GM21390 (cell line): ENCODE results near the gene SLIT3.

Experiments
- ATAC-seq: cut with Tn5 transposase; IDR thresholded peaks from one replicate; pipeline ENCODE4 v1.9.1; 2021; ENCODE audit not compliant: unreplicated experiment

Gene SLIT3

GRCh38 chr5:168943091-168943884 is 357.7 kb downstream of the SLIT3 start:
- no peak for ATAC-seq

DNA sequence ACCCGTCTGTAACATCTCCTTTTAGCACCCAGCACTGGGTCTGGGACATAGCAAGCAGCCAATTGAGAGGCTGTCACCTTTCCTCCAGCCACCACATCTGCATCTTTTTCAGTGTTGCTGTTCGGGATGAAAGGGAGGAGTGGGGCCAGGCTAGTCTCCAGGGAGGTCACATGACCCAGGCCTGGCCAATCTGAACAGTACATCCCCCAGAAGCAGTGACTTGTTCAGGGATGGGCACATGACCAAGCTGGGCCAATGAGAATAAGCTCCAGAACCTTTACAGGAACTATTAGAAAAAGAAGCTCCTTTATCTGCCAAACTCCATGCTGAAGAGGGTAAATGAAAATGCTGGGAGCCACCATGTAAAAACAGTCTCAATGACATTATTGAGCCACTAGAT is 359.0 kb downstream of the SLIT3 start:
- ATAC-seq = no peak

DNA sequence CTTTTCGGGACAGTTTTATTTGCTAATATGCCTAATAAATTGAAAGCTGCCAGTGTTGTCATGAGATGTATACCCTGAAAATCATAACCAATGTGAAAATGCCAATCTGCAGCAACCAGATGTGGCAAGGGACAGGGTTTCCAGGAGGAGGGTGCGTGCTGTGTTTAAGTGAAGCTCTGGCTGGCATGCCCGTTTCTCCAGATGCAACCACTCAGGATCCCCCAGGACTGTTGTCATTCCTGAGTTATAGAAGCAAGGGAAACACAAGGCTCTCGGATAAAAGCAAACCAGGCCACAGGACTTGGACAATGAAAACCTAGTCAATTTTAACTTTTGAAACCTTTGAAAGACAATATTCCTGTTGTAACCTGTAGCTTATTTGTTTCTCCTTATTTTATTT is 360.2 kb downstream of the SLIT3 start:
- no peak for ATAC-seq

DNA sequence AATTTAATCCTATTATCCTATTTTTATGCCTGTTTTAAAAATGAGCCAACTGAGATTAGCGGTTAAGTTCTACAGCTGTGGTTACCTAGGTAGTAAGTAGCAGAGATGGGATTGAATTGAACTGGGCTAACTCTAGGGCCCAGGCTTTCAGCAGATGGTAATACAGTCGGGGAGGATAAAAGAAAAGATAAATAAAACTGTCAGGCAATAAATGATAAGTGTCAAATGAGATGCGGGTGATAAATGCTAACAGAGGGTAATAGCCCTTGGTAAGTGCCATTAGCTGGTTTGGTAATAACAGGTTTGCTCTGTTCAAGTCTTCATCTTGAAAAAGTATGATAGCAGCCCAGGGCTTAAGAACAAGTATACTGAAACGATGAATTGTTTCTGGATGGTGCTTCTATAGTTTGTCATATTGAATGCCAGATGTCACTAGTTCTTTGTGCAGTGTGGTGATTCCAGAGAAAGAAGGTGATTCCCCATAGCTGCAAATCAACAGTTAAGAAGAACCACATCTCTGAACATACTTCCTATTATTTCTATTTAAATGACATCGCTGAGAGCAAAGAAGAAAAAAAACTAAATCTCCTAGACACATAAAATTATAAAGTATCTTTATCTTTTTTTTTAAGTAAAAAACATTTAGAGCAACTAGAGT is 360.9 kb downstream of the SLIT3 start:
- ATAC-seq = no peak

DNA sequence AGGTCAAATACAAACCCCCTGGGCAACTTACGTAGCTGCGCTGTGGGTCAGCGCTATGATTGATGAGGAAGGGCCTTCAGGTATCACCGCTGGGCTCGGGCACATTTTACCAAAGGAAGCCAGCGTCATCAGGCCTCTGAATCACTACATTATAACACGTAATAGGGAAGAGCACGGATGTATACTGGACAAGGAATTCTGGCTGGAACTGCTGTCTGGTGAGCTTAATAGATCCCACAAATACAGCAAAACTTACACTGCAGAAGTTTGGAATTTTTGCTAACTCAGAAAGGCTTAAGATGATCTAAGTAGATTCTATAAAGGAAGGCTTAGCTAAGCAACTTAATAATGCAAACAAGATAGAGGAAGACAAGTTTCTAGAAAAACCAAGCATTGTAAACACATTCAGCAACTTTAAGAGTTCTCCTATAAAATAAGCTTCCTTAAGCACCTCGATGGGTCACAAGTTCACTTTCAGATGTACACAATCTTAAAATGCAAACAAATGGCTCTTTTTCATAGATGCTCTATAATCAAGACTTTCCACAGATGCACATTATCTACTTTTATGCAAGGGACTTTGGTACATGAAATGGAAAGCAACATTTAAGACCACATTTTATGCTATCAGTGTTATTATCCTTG is 361.7 kb downstream of the SLIT3 start:
- no peak for ATAC-seq

DNA sequence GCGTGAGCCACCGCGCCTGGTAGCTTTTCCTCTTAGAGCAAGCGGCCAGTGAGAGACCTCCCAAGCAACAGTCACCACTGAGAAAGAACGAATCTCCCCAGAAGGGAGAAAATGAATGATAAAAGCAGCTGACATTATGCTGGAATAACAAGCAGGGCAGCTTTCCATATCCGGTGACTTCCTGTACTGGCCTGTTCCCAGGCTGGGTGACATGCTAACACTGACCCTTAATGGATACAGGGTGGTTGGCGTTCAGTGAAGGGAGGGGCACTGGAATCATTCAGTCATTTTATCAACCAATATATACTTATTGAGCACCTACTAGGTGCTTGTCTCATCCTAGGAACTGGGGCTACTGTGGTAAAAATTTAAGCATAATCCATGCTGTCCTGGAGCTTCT is 364.4 kb downstream of the SLIT3 start:
- ATAC-seq = no peak

DNA sequence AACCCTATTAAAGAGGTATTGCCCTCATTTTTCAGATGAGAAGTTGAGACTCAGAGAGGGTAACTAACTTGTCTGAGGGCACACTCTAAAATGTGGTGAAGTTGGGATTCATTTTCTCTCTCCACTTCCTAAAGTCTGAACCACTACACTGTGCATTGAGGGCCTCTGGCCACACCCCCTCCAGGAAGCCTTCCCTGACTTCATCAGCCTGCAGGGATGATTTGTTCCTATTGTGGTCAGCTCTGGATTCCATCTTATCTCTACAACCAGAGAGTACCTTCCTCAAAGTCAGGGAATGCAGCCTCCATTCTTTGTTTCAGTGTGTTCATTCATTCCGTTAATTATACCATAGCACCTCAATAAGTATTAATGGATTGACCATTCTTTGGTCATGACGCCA is 365.8 kb downstream of the SLIT3 start:
- ATAC-seq = no peak

GRCh38 chr5:168934169-168934568 is 366.8 kb downstream of the SLIT3 start:
- no peak for ATAC-seq

GRCh38 chr5:168932400-168933189 is 368.3 kb downstream of the SLIT3 start:
- ATAC-seq = no peak

GRCh38 chr5:168931638-168932345 is 369.1 kb downstream of the SLIT3 start:
- peak; percentile 61 for ATAC-seq

GRCh38 chr5:168929656-168930055 is 371.3 kb downstream of the SLIT3 start:
- ATAC-seq = no peak

GRCh38 chr5:168925160-168925559 is 375.8 kb downstream of the SLIT3 start:
- no peak for ATAC-seq

DNA sequence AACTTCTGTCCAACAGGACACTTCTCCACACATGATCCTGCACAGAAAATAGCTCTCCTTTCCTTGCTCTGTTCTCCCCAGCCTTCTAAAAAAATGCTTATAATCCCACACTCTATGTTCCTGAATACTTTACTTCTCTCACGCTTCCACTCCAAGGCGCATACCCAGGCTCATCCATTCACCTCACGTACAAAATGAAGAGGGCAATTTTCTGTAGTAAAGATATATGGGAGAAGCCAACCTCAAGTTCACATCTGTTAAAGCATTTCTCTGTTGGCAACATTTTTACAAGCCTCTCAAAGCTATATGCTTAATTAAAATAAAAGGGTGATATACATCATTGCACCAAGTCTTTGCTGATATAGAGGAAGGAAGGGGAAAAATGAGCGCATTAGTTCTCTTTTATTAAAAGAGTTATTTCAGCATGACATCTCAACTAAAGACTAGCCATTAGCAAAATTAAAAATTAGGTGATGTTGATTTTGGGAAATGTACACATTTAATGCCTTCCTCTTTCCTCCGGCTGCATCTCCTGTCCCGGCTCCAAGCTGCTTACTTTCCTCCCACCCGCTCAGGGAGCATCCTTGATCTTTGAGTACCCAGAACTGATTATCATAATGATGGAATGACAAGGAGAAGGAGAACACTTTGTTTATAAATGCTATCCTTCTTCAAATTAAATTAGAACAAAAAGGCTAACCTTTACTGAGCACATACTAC is 379.6 kb downstream of the SLIT3 start:
- no peak for ATAC-seq

DNA sequence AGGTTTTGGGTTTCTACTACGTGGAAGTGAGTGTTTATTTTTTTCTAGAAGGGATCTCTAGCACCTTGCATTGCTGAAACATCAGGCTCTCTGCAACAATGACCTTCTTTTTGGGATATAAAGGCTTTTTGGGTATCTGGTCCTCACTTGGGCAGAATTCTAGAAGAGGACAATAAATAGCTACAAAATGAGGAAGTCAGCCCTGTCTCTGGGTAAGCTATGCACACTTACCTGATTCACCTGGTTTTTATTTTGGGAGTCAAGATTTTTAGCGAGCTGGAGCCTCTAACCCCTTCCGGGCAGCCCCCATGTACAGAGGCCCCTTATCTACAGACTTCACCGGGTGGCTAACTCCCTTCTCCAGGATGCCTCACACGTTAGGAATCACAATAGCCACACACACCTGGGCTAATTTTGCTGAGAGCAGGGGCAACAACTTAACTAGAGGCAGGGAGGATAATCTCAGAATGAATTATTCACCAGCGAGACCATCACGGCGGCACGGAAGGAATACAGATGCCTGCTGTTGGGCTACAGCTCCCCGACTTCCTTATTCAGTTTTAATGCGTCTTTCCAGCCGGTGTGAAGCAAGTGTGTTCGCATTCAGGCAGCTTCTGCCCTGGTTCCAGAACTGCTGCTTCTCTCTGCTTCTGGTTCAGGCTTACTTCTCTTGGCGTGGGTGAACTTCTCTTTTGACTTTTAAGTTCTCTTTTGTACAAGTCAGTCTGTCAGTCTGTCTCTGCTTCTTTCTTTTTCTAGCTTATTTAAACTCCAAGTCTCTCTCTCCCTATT is 380.7 kb downstream of the SLIT3 start:
- no peak for ATAC-seq

DNA sequence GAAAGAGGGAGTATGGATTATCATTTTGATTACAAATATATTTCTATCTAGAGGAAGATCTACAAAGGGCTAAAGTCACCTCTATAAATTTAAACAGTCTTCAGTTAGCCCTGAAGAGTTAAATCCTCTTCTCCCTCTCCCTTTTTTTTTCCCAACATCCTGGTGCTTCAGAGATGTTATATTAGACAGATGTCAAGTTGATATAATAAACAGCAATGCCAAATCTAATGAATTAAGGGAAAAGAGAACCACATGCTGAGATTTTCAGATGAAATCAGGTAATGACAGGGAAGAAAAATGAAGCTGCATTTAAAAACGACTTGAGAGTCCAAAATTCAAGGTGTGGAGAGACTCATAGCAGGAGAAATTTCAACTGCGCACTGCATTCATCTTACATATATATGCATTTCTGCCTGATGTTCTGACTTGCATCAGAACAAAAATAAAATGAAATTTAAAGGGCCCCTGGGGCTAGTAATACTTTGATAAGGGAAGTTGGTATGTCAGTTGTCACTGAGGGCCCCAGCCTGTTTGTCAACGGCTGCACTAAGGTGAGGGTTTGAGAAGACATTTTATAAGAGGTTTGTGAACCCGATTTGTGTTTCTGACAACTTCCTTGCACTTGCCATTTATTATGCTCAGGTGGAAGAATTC is 382.9 kb downstream of the SLIT3 start:
- ATAC-seq = no peak

DNA sequence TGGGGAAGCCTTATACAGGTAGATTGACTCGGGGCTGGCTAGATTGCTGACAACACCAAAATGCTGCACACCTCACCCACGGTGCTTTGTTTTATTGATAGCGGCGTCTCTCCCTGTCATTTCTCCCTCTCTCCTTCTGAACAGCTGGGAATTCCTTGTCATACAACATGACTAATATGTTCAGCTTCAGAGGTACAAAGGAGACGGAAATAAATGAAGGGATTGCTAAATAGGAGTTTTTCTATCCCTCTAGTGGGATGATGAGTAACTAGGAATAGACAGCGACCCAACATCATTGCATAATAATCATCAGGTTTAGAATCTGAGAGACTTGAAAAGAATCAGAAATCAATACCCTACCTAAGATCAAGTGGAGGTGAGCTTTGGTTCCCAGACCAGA is 384.1 kb downstream of the SLIT3 start:
- no peak for ATAC-seq

- no peak for ATAC-seq
Observed at GRCh38 chr5:168916266-168916665, 384.7 kb downstream of the SLIT3 start.

- no peak for ATAC-seq
Observed at GRCh38 chr5:168914491-168914890, 386.4 kb downstream of the SLIT3 start.

DNA sequence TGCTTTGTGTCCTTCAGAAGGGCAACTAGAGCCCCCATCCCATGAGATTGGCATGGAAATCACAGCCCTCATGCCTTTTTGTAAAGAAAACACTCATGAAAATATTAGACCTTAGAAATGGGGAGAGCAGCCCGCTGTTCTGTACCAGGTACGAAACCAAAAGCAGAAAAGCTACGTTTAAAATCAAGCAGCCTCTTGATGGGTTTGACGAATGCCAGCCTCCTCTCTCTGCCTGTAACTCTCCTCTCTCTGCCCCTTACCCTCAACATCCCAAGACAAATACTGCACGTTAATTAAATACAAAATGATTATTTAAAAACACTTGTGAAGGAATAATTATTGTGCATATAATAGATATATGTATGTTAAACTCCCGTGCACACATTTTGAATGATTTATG is 390.1 kb downstream of the SLIT3 start:
- no peak for ATAC-seq
